Effector CD4-positive, alpha-beta T cell (primary cell): ENCODE results near the gene CANT1.

Experiments
- DNase-seq: peaks from one replicate; pipeline ENCODE4 v3.0.0-alpha.2; 2020

Gene CANT1

DNA sequence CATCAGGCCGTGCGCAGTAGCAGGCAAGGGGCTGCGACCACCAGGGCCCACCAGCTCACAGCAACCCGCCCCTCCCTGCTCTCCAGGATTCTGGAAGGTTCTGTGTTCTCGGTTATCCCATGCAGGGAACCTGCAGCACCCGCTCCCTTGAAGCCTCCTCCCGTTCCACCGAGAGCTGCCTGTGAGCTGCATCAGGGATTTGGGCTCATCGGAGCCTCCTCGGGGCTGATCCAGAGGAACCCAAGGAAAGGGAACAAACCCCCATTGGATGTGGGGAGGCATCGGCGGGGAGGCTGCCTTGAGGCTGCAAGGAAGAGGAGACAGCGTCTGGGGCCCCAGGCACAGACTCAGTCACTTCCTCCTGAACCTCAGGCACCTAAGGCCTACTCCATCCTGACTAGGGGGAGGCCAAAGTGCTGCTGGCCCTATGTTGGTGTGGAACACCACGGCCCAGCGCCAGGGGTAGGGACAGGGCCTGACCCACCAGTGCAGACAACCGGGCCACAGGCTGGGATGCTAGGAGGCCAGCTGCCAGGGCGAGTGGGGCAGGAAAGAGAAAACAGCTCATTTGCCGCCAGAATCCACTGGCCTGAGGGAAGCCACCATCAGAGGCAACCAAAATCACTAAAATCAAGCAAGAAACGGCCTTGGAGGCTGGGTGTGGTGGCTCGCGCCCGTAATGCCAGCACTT lies 15.4 kb downstream of the CANT1 start:
- DNase-seq = no peak

DNA sequence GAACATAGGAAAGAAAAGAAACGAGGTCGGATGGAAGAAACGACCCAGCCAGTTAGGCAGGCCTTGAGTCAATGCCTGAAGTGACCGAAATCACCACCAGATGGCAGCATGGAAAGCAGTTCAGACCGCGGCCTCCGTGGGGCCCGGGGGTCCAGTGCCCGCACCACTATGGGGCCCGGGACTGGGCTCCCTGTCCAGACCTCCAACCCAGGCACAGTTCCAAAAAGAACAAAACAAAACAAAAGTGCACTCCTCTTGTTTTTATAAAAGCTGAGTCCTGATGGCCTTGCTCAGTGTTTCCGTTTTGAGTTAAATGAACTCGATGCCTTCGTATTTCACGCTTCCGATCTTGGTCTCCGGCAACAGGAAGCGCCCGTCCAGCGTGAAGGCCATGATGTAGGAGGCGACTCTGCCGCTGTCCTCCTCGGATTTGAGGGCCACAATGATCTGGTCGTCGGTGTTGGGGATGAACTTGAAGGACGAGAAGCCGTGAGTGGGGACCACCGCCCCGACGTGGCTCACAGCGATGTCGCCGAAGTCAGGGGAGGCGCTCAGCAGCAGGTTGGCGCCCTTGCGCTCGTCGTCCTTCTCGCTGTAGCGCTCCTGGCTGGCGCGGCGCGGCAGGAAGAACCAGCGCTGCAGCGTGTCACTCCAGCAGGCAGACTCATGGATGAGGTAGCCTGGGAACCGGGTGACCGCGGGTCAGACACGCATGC lies 16.2 kb downstream of the CANT1 start:
- DNase-seq = peak; percentile 47

GRCh38 chr17:78992542-78993212 lies 16.9 kb downstream of the CANT1 start:
- no peak for DNase-seq

DNA sequence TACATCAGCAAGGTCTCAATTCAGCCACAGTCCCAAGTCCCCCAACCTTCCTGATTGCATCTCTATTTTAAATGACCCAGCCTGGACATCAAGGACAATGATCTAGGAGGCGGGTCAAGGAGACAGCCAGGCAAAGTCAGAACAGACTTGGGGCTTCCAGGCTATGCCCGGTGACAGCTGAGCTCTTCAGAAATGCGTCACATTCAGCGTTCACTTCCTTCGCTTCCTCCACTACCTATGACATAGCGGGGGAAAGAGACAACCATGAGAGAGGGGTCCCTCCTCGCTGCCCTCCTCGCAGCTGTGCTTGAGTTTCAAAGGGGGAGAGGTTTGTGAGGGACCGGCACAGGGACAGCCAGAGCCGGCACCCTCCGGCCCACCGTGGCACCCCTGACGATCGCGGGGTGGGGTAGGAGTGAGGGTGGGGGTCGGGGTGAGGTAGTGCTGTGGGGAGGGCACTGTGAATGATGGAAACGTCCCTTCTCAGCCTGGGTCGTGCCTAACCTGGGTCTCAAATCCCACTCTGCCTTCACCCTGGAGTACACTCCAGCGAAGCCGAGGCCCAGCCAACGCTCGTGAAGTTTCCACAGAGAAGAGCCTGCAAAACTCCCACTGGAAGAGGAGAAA lies 17.5 kb downstream of the CANT1 start:
- no peak for DNase-seq

GRCh38 chr17:78991017-78991738 lies 18.4 kb downstream of the CANT1 start:
- no peak for DNase-seq

- no peak for DNase-seq
These were observed 19.1 kb downstream of the CANT1 start for GRCh38 chr17:78990349-78991016.

DNA sequence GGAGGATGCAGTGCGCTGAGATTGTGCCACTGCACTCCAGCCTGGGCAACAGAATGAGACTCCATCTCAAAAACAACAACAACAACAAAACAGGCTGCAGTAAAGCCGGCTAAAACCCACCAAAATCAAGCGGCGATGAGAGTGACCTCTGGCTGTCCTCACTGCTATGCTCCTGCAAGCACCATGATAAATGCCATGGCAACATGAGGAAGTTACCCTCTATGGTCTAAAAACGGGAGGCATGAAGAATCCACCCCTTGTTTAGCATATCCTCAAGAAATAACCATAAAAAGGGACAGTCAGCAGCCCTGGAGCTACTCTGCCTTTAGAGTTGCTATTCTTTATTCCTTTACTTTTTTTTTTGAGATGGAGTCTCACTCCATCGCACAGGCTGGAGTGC lies 21.4 kb downstream of the CANT1 start:
- DNase-seq = no peak

GRCh38 chr17:78986649-78987328 lies 22.8 kb downstream of the CANT1 start:
- DNase-seq = no peak

- DNase-seq = no peak
These were observed 23.4 kb downstream of the CANT1 start for GRCh38 chr17:78986048-78986648.

DNA sequence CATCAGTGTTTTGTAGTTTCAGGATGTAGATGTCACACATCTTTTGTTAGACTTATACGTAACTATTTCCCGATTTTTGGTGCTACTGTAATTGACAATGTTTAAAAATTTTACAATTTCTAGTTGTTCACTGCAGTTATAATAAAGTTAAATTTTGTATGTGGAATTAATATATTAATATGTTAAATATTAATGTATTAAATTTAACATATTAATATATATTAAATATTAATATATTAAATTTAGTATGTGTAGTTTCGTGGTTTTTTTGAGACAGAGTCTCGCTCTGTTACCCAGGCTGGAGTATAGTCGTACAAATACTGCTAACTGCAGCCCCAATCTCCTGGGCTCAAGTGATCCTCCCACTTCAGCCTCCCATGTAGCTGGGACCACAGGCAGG lies 24.2 kb downstream of the CANT1 start:
- no peak for DNase-seq

GRCh38 chr17:78981010-78981888 lies 28.3 kb downstream of the CANT1 start:
- no peak for DNase-seq

- DNase-seq = no peak
These were observed 29.0 kb downstream of the CANT1 start for GRCh38 chr17:78980624-78980972.

GRCh38 chr17:78979780-78980623 lies 29.6 kb downstream of the CANT1 start, which contains the start of gene LGALS3BP:
Gene LGALS3BP, minus strand, starts transcription at chr17:78979923. Its CDS starts 2,732 bp downstream, at chr17:78977191.
- no peak for DNase-seq

DNA sequence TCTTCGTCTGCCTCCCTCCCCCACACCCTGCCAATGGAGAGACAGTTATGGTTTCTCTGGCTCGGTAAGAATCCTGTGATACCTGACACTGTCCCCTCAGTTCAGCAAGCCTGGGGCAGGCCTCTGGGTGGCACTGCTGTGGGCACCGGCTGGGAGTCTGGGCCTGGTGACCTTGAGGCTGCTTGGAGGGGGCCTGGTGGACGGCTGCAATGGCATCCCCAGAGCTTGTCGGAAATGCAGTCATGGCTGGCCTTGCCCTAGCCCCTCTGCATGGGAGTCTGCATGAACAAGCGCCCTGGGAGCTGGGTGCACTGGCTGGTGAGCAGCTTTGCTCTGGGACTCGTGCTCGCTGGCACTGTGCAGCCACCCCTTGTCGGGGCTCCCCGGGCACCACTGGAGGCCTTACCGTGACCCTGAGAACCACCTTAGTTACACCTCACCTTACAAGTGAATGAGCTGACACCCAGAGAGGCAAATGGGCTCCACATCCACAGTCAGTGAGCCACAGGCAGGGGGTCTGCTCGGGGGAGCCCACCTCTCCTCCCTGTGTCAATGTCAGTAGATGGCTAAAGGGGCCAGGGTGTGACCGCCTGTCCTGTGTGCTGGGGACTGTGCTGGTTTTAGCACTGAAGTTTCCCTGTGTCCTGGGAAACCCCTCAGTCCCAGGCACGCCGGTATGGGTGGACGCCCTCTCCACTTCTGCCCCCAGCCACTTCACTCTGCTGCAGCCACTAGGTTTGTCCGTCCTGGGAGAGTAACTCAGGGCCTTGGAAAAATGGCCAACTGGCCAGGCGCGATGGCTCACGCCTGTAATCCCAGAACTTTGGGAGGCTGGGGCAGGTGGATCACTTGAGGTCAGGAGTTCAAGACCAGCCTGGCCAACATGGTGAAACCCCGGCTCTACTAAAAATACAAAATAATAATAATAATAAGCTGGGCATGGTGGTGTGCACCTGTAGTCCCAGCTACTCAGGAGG lies 31.3 kb downstream of the CANT1 start:
- no peak for DNase-seq

- DNase-seq = no peak
These were observed 32.0 kb downstream of the CANT1 start for GRCh38 chr17:78977681-78977943.

DNA sequence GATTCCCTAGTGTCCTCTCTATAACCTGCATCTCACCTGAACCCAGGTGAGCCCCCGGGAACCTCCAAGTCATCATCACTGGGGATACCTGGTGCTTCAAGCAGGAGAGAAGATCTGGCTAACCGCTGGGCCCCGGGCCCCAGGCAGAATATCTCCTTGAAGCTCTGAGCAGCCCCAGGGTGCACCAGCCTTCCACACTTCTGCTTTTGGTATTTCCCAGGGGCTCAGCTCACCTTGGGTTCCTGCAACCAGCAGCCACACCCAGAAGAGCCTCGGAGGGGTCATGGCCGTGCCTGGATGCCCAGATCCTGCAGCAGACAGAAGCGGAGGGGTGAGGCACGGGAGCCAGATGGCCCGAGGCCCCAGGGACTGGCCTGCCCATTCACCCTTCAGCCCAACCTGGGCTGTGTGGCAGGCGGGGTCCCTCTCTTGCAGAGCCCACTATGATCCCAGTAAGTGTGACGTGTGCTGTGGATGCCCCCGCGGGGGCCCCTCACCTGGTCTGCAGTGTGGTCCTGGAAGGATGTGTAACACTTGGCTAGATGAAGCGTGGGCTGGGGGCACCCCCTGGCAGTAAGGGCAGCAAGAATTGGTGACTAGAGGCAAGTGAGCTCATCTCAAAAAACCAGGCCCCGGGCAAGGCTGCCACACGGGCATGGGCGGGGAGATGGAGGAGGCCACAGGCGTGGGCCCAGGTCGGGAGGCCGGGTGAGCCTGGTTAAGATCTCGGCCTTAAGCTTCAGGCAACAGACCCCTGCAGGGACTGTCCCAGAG lies 32.5 kb downstream of the CANT1 start:
- no peak for DNase-seq
